ENCODE measurements around the gene CAPSL.
"Not testable (repeated sequence)": the region's sequence is repeated elsewhere in the genome, so short reads cannot be mapped to it uniquely, and the experiment has no call there.

The CAPSL gene

DNA sequence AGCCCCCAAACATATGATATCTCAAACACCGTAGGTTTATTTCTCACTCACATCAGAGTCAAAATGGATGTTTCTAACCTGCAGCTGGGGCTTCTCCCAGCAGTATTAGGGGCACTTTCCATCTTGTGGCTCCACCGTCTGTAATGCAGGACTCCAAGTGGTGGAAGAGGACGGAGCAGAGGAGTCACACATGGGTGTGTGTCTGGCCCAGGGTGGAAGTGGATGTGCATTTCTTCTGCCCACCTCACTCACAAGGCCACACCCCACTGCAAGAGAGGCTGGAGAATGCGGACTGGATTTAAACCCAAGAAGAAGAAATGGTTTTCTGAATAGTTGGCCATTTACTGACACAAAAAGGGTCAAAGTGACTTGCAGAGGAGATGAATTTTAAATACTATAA, 67.8 kb downstream of the CAPSL start:
- no peak for DNase-seq

DNA sequence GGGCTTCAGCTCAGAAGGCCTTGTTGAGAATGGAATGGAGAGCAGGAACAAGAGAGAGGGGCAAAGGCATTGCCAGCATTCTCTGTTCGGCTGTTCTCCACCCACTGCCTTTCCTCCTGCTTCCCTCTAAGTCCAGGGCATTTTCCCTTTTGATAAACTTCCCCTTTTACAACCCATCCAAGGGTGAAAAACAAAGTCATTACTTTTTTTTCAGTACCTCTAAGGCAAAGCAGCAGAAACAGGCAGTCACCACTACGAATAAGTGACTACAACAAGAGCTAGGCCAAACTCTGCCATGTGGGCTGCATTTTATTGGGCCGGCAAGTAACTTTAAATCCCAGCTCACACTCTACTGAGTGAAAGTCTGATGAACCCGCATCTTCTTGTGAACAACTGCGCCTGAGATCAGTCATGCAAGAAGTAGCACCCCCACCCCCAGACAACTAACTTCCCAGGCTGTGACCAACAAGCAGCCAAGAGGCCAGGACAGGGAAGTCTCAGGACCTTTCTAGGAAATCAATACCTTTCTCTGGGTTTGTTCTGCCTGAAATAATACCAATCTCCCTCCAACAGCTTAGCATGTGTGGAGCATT, 68.6 kb downstream of the CAPSL start:
- DNase-seq = peak; percentile 10

DNA sequence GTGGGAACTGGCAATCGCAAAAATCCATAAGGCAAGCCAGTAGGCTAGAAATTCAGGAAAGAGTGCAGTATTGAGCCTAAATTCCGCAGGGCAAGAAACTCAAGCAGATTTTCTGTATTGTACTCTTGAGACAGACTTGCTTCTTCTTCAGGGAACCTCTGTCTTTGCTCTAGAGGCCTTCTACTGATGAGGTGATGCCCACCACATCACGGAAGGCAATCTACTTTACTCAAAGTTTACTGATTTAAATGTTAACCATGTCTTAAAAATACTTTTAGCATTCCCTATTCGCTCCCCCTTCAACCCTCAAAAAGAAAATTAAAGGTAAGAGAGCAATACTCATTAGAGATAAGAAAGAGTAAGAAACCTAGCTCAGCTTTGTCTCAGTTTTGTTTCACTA, 70.4 kb downstream of the CAPSL start:
- DNase-seq = no peak

DNA sequence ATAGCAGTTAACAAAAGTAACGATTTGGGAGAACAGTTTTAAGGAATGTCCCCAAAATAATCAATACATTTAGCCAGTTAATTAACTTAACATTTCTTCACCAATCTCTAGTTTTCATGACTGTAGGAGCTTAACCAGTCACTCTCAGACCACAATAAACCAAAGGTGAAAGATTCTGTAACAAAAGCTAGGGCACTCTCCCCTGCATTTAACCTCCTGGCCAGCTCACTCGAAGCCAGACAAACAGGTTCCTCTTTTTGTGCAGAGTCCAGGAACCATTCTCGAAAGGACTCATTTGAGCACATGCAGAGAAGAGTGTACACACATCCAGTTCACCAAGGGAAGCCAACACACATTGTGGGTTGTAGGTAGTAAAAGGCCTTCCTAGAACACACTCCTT, 75.3 kb downstream of the CAPSL start:
- DNase-seq = no peak

DNA sequence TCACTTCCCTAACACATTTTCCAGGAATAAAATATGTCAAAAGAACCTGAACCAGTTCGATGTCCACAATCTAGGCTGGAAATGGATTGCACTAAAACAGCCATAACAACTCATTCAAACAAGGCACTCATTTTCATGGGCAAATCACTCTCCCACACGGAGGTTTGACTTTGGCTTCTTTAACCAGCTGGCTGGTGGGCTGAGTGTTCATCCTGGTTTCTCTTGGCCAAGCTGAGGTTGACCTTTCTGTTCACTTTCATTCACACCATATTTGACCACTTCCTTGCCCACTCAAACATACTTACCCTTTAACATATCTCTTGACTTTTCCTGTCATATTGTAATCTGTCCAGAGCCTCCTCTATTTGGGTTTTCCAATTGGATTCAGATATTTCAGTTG, 76.3 kb downstream of the CAPSL start:
- no peak for DNase-seq

DNA sequence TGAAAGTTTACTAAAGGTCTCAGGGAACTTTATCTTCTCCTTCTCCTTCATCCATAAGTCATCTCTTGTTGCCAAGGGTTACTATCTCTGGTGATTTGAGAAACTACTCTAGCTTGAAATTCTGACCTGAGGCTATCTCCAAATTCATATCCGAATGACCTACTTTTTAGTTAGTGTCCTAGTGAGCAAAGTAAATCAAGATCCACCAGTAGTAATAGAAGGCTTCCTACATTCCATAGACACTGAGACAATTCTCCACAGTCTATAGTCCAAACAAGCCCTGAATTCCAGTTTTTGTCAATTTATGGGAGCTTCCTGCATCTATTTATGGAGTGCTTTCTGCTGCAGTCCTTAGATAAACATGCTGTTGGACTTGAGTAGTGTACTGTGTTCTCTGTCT, 76.7 kb downstream of the CAPSL start:
- peak; percentile 7 for DNase-seq

DNA sequence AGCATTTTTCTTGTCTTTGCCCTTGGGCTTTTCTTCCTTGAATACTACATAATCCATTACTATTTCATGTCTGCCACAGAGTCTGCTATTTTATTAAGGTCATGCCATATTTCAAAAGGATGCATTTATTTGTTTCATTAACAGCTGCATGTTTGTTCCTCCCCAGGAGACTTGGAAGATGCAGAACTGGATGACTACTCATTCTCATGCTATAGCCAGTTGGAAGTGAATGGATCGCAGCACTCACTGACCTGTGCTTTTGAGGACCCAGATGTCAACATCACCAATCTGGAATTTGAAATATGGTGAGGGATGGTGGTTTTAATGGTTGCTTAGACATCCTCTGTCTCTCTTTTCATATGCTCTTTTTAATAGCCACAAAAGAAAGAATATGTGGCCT, 77.7 kb downstream of the CAPSL start:
- DNase-seq = no peak

DNA sequence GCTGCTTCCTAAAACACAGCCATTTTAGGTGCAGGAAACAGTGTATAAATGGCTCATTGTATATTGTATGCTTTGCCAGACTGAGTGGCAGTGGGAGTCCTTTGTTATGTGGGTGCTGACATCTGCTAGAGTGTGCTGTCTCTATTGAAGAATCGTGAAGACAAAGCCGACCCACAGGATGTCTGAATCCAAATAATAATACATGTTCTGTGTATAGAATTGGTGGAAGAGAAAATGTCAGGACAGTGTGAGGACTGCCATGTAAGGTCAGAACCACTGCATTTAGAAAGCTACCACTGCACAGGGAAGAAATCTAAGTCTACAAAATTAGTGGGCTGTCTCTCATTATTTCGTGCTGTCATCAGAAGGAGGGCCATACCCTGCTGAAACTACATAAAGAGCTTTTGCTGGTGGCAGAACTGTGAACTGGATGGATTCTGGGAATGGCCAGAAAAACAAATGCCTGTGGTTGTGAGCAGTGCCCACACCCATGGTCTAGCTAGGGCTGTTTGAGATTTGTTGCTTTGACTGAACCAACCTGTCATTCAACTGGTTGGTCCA, 79.2 kb downstream of the CAPSL start:
- no peak for DNase-seq

DNA sequence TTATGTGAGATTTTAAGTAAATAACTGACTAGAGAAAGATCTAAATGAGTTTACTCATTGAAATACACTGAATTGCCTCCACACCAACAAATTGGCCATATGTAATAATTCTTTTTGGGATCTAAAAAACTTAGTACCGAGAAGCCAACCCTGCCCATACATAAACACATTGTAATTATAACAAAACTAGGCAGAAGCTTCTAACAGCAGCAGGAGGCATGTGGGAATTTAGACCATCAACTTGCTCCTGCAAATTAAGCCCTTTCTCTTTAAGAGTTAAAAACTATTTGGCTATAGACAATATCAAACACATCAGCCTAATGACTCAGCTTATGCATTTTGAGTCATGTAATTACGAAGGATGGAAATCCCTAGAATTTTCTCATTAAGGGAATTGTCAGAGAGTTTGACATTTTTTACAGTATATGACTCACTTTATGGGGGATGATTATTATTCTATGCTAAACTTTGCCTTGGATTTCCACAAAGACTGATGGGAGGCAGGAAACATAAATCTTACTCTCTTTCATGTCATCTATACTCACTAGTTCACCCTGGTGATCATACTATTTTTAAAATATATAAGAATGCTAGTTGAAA, 80.7 kb downstream of the CAPSL start:
- peak; percentile 83 for DNase-seq

DNA sequence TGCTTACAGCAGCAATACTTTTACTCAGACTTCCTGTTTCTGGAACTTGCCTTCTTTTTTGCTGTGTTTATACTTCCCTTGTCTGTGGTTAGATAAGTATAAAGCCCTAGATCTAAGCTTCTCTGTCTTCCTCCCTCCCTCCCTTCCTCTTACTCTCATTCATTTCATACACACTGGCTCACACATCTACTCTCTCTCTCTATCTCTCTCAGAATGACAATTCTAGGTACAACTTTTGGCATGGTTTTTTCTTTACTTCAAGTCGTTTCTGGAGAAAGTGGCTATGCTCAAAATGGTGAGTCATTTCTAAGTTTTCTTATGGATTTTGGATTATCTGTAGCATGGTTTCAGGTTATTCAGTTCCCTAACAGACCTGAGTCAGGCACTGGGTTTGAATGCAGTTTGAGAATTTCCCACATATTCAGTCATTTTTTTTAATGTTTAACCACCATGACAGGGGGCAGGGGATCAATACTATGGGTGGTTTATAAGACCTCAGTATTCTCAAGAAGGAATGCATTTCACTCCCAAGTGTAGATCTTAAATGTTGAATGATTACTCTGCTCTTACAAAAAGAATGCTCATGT, 81.6 kb downstream of the CAPSL start, which contains the start of gene IL7R:
IL7R (plus strand) TSS at position 127 of the 587 bp plus-strand sequence; CDS start at position 214, 87 bp downstream.
- DNase-seq = peak; percentile 71

DNA sequence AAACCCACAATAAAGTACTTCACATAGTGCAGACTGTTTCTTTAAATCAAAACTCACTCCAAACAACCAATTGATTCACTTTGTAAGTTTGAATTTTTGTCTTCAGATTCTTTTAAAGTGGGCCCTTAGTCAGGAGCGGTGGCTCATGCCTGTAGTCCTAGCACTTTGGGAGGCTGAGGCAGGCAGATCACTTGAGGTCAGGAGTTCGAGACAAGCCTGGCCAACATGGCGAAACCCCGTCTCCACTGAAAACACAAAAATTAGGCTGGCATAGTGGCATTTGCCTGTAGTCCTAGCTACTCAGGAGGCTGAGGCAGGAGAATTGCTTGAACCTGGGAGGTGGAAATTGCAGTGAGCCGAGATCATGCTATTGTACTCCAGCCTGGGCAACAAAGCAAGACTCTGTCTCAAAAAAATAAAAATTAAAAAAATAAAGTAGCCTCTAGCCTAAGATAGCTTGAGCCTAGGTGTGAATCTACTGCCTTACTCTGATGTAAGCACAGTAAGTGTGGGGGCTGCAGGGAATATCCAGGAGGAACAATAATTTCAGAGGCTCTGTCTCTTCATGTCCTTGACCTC, 82.1 kb downstream of the CAPSL start:
- DNase-seq = not testable (repeated sequence)

DNA sequence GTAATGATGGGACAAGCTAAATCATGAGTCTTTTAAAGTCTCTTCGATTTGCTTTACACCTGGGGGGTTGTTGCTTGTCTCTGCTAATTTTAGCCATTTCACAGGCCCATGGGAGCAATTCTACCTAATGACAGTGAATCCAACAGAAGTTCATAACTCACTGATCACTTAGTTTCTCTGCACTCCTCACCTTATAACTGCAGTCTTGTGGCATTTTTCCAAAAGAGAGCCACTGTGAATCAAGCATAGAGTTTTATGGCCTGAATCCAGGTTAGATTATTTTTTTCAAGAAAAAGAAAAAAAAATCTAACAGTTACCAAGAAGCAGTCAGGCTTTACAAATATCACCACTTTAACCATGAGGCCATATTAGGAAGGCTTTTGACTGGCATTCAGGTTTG, 83.2 kb downstream of the CAPSL start:
- DNase-seq = peak; percentile 30

Data from kidney glomerular epithelial cell (primary cell).